Esophagus muscularis mucosa (tissue), 3 donors: ENCODE data around the gene MTM1.

Experiments
- POLR2A ChIP-seq: fragments of 450-650 bp; IDR thresholded peaks from one replicate; pipeline ENCODE4 v1.6.1; 2017; ENCODE audit warnings: antibody characterized with exemption, moderate library complexity, mild to moderate bottlenecking, low read depth
- POLR2AphosphoS5 ChIP-seq, 2 donors: sonication (generic); formaldehyde crosslinking; IDR thresholded peaks; one replicate each; pipeline ENCODE4 v1.6.1; 2017; ENCODE audit warnings: antibody characterized with exemption in 2 of 2
- TF ChIP-seq, protein P1 (sequence below), 3 experiments: fragments of 200-600 bp in 2 of 3; fragments of 450-650 bp in 1 of 3; sonication (generic) in 2 of 3; IDR thresholded peaks; one replicate each; pipeline ENCODE4 v1.5.1; 2017 to 2019; ENCODE audit warnings: antibody characterized with exemption in 3 of 3, mild to moderate bottlenecking in 2 of 3, moderate library complexity in 1 of 3

DNA sequence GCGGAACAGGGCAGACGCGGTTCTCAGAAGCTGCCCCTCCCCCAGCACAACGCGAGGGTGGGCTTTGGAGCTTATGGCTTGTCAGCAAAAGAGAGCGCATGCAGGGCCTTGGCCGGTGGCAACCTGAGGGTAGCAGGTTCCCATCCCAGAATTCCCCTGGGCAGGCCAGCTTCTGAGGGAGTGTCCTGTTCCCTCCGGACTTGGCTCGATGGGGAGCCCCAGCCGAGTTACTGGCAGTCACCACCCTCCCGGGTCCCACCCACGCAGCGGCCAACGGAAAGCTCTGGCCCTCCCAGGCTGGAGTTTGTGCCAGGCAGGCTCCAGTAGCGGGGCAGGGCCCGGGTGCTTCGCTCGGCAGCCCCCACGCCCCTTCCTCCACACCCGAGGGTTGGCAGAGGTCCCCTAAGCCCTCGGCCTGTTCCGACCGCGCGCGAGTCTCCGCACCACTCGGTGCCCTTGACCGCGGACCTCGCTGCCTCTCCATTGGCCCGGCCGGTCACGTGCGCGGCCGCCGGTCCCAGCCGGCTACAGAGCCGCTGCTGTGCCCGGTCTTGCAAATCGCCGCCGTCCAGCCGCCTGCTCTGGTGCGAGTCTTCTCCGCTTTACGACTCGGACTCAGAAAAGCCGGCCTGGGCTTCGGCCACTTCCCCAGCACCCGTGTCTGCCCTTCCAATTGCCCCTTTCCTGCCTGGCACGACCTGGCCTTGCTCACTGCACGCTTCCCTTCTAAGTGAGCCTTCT is 20.9 kb upstream of the MTM1 start:
- TF ChIP-seq POLR2AphosphoS5 (IDR thresholded peaks at IDR 0.05) (peak; percentile 56 to 67), POLR2A (no peak)
- TF ChIP-seq, protein P1, sequence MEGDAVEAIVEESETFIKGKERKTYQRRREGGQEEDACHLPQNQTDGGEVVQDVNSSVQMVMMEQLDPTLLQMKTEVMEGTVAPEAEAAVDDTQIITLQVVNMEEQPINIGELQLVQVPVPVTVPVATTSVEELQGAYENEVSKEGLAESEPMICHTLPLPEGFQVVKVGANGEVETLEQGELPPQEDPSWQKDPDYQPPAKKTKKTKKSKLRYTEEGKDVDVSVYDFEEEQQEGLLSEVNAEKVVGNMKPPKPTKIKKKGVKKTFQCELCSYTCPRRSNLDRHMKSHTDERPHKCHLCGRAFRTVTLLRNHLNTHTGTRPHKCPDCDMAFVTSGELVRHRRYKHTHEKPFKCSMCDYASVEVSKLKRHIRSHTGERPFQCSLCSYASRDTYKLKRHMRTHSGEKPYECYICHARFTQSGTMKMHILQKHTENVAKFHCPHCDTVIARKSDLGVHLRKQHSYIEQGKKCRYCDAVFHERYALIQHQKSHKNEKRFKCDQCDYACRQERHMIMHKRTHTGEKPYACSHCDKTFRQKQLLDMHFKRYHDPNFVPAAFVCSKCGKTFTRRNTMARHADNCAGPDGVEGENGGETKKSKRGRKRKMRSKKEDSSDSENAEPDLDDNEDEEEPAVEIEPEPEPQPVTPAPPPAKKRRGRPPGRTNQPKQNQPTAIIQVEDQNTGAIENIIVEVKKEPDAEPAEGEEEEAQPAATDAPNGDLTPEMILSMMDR (IDR thresholded peaks at IDR 0.05): no peak
